GM21737 (cell line): Measurements from ENCODE around the gene MED17.

ENCODE experiments used
- ATAC-seq: cut with Tn5 transposase; IDR thresholded peaks from one replicate; pipeline ENCODE4 v1.9.1; 2021; ENCODE audit warnings: mild to moderate bottlenecking, moderate library complexity; ENCODE audit not compliant: unreplicated experiment

Gene MED17

DNA sequence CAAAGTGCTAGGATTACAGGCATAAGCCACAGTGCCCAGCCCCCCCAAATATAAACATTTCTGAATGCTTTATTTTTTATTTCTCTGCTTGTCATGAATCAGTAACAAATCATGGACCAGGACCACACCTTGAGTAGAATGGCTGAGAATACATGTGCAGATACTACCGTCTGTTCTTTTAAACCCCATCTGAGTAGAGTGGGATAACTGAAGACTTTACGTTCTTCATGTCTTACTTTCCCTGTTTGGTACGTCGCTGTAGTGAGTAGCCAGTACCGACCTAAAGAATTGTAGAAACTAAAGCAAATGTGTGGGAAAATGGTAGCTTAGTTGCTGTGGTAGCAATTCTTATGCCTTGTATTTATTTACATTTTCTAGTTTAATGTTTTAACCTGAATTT lies 29.9 kb downstream of the MED17 start:
- no peak for ATAC-seq

DNA sequence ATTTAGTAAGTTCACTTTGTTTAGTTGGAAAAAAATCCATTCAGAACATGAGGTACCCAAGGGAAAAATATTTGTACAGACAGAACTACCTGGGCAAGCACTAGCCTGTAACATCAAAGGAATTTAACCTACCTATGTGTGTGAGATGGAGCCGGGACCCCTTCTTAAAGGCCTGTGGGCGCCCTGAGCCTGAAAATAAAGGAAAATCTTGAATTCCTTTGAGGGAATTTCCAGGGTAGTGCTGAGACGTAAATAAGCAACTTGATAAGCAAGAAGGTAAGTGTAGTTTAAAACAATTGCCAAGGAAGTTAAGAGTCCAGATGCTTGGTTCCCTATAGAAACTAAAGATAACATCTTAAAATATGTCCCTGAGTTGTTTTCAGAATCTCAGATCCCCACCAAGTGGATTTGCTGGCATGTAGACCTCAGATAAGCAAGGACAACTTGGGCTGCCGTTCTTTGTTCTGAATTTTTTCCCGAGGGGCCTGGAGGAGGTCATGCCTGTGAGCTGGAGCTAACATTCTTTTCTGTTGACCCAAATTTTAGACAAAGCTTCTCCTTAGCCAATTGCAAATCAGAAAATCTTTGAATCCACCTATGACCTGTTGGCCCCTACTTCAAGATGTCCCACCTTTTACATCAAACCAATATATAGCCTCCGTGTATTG lies 31.0 kb downstream of the MED17 start:
- no peak for ATAC-seq

DNA sequence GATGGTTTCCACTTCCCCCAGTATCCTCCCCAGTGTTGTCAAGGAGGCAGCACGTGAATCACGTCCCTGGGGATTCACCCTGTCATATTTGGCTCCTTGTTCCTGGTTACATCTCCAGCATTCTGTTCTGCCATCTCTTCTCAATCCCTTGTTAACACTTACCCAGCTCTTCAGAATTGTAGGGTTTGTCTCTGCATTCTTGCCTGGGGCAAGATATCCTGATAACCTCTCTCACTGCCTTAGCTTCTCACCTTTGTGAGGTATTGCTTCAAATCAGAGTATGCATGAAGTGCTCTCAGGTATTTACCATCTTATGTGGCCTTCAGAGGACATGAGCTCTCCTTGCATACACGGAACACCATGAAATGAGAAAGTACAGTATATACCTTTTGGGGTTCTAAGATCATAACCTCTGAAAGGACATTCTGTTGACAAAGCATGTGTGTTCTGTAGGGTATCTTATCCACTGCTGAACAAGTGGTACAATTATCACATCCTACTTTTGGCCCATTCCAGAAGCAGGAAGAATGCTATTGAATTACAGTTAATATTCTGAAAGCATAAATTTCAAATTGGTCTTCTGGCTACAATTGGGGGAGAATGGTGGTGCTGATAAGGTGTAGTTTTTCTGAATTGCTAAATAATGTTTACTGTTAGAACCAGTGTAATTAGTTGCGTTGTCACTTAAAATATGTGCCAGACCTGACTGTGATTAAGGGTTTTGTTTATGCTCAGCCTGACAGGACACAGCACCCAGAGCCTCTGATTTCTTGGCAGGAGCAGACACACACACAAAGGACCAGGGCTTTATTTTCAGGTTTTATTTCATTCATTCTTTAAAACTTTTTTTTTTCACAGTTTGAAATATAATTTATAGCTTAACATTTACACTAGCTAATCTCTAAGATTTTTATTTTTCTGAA lies 33.6 kb downstream of the MED17 start:
- no peak for ATAC-seq

DNA sequence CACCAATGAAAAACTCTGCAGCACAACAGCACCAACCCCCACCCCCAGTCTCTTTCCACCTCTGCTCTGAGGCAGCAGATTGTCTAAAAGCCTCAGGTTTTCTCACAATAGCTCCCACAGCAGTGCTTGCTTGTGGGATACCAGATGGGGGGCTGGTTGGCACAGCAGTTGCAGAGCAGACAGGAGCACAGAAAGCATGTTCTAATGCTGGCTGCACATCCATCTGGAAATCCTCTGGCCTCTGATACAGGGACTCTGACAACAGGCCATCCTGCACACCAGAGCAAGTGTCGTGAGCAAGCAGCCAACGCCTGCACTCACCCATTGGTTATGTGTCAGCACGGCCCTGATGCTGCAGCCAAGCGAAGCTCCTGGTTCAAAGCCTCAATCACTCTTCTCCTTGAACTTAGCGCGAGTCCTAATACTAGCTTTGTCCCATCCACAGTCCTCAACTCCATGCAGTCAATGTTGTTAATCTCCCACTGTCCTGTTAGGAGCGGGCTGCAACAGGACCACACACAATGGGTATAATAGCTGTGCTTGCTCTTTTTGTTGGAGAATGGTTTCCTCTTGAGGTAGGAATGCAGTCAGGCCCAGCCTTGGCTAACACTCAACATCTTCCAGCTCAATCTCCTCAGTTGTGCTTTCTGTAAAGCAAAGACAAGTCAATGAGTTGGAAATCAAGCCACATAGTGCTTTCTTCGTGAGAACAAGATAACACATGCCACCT lies 36.0 kb downstream of the MED17 start:
- ATAC-seq, result no peak

DNA sequence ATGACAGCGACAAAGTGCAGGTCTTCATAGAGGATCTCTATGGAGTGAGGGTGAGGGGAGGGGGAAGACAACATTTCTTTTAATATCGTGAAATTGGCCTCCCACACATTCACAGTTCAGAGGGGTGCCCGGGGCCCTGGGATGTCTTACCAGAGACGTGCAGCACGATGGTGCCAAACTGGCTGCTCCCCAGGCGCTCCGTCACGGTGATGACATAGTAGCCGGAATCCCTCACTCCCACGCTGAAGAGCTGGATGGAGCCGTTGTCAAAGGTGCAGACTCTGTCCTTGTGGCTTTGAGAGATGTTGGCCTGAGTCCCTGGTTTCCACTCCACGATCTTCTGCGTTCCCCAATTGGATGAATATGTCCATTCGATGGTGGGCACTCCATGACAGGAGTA lies 36.8 kb downstream of the MED17 start:
- no peak for ATAC-seq

DNA sequence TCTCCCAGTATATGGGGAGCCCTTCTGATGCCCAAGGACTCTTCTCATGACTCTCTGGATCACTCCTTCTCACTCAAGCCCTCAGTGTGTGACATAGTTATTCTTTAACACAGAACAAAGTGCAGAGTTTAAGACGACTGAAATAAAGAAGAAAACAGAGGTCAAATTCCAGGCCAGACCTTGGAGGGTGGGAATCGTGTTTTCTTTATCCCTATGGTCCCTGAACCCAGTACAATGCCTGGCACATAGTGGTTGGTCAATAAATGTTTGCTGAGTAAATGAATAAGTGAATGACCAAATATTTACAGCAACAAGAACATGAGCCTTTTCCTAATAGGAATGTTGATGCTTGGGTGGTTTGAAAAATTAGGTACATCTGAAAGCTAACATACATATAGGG lies 37.5 kb downstream of the MED17 start:
- no peak for ATAC-seq

DNA sequence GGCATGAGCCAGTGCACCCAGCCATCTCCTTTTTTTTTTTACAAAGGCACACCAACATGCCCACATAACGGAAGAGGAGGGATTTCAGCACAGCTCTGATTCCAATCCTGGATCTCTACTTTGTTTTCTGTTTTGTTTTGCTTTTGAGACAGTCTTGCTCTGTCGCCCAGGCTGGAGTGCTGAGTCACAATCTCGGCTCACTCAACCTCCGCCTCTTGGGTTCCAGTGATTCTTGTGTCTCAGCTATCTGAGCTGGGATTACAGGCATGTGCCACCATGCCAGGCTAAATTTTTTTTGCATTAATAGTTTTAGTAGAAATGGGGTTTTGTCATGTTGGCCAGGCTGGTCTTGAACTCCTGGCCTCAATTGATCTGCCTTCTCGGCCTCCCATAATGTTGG lies 38.3 kb downstream of the MED17 start:
- ATAC-seq, result no peak

DNA sequence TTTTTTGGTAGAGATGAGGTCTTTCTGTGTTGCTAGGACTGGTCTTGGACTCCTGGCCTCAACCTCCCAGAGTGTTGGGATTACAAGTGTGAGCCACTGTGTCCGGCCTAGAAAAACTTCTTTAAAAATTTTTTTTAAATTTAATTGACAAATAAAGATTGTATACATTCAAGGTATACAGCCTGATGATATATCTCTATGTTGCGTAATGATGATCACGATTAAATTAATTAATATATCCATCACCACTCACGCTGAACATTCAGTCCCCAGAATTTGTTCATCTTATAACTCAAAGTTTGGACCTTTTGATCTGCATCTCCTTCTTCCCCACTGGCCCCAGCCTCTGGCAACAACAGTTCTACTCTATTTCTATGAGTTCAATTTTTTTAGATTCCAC lies 39.1 kb downstream of the MED17 start:
- no peak for ATAC-seq

DNA sequence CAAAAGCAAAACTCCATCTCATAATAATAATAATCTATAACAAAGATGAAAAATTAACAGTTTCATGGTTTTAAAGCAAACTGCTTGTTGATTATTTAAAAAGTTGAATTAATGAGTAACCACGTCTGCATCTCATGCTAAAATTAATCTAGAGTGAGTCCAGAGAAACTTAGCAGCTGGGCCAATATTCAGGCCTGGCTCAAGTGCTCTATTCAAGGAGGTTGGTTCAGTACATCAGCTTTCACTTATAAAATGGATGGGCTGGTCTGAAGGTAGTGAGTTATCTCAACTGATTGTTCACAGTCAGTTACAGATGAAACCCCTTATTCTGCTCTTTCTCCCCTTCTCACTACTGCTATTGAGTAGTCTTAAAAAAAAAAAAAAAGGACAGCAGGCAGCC lies 43.3 kb downstream of the MED17 start:
- no peak for ATAC-seq

DNA sequence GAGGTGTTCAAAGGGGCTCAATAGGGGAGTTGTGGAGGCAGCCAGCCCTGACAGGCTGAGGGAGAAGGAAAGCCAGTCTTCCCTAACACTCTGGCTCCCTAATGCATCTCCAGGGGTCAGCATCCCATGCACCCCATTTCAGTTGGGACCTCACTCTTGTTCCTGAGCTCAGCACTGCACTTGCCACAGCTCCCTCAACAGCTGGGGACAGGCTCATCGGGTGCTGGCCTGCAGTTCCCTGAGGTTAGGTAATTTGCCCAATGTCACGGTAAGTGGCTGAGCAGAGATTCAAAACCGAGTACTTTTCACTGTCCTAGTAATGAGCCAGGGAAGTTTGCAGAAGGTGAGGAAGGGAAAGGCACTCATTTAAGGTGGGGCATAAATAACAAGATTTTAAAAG lies 45.5 kb downstream of the MED17 start:
- no peak for ATAC-seq

DNA sequence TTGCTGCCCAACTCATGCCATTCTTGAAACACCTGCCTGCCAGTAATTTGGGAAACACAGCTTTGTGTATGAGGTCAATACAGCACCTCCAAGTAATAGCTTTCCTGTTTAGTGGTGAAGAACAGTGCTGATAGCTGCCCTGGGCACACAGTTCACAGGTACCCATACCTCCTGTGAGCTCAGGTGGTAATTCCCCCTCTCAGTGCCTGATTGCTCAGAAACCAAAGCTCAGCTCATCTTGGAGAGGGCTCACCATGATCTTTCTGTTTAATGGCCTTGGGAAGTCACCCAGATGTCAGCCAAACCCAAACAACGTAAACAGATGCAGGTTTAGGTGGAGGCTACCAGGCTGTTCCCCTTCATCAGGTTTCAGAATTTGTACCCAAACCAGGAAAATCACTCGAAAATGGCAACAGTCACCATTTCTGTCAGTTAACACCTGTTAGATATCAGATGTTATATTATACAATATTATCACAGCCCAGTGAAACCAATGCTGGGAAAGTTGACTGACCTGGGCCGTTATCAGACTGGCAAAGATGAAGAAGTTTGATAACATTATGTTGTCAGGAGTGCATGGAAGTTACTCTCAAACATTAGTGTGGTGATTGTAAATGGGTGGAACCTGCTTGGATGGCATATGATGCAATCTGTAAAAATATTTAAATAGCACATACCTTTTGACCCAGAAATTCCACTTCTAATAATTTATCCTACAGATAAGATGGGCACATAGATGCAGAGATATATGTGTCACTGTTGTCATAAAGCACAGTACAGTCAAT lies 47.5 kb downstream of the MED17 start:
- ATAC-seq, result no peak

DNA sequence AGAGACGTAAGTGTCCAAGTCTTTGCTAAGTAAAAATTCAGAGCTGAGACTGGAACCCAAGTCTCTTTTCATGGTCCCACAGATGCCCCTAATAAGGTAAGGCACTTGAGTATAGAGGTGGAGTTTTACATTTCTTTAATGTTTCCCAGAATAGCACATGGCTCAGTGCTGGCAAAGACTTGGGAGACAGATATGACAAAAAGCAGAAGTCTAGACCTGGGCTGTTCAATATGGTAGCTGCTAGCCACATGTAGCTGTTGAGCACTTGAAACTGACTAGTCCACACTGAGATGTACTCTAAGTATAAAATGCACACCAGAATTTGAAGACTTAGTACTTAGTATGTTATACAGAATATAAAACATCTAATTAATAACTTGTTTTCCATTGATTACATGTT lies 48.7 kb downstream of the MED17 start:
- no peak for ATAC-seq

DNA sequence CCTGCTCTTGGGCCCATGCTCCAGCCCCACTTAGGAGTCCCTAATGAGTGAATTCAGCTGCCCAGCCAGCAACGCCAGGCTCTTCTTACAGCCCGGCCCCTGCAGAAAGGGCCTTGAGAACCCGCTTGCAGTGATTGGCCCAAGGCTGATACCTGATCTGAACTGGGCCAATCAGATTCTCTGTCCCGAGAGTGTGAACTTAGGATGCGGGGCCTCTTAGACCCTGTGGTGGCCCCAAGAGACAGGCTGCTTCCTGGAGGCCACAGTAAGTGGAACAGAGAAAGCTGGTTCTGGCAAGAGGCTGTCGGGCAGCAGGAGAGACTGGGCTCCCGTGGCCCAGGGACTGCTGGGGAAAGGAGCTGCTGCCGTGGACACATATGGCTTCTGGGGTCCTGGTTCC lies 54.9 kb downstream of the MED17 start:
- no peak for ATAC-seq

DNA sequence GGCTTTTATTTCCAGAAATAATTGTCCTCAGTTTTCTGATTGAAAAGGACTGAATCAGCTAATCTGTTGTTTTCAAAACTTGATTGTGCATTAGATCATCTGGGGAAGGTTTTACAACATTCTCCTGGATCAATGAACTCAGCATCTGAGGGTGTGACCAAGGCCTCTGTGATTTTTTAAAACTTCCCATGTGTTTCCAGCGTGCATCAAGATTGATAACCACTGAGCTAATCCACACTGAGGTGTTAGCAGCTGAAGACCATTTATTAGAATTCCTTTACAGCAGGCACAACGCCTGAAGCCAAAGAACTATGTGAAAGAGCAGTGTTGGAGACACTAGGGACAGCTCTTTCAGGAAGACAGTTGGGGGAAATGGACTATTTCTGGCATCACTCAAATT lies 56.1 kb downstream of the MED17 start:
- no peak for ATAC-seq

DNA sequence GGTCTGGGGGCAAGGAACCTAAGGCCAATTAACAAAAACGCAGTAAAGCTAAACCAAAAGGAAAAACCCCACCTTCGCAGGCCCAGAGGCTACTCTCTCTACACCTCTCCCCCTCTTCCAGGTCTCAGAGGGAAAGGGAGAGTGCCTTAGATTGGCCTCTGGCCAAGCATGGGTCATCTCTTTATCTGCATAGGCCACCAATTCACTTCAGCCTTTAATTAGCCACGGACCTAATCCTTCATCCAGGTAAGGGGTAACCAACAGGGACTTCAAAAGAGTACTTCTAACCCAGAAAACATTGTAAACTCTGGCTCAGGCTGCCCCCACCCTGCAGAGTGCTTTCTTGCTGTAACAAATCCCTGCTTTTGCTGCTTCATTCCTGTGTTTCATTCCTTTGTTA lies 56.9 kb downstream of the MED17 start:
- no peak for ATAC-seq

DNA sequence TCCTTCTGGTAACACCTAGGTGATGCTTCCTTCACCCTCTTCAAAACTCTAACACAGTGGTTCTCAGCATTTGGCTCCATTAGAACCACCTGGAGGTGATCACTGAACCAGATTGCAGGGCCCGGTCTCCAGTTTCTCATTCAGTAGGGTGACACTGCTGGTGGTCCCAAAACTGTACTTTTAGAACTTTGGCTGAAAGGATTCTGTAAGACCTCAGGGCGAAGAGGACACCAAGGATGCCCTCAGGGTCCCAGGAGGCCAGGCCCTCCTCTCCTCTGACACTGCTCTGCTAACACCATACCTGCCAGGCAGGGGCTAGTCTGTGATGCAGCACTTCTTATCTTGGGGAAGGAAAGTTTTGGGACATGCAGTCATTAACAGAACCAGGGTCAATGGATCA lies 57.4 kb downstream of the MED17 start:
- no peak for ATAC-seq

DNA sequence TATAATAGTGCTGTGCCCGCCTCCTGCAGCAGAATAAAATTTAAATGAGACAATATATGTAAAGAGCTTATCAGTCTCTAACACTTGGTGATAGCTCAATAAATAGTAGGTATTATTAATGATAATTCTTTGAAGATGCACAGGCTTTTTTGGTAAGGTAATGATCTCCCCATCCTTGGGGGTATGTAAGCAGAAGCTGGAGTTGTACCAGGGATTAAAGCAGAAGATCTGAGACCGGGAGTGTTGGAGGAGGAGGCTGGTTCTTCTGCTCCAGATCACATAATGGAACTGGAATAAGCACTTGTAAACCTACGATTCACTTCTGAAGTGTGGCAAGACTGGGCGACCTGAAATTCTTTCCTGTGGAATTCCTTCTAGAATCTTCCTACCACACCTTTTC lies 58.0 kb downstream of the MED17 start:
- no peak for ATAC-seq

DNA sequence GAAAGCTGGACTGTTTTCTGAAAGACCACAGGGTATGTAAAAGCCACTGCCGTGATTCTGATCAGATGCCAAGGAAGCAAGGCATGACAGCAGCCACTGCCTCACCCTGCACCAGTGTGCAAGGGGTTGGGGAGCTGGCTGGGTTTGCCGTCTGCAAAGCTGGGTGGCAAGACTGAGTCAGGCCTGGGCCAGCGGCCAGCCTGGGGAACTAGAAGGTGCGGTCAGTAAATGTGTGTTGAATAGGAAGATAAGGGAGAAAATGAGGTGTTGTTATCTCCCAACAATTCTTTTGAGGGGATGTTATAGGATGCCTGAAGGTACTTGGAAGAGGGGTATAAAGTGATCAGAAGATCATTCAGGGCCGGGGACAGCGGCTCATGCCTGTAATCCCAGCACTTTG lies 58.4 kb downstream of the MED17 start:
- no peak for ATAC-seq

DNA sequence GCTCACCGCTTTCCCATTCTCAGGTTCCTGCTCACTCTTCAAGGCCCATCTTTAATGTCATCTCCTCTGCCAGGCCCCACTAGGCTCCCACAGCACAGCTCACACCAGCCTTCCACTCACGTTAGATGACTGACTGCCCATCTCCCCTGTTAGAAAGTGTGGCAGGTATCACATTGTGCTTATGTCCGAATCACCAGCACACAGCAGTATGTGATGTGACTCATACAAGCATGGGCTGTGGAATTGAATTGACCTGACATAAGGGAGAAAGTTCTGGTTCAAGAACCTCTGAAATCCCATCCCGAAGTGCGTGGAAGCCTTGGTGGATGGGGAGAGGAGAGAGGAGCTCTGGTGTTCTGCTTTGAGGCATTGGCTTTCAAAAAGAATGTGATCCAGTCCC lies 59.8 kb downstream of the MED17 start:
- ATAC-seq, result no peak

DNA sequence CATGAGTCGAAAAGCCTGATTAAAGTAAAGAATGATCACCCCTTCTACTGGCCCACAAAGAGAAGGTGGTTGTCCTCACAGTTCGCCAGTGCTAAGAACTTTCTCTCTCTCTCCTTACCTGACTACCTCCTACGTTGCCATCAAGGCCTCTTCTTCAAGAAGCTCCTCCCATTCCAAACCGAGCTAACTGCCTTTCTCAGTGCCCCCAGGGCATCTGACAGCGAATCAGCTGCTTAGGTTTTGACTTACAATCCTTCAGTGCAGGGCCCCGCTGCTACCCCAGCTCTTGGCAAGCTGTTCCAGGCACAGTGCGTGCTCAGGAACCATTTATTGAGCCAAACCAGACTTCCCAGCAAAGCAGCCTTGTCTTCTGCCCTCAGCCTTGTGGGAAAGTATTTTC lies 60.5 kb downstream of the MED17 start:
- ATAC-seq, result no peak
